ENCODE results near the gene ZRANB3. TPM values are rescaled to one million over a fixed set of nuclear protein-coding genes. Genes with fewer than 3 reads are reported as not detected.
"Not testable (repeated sequence)": the region's sequence is repeated elsewhere in the genome, so short reads cannot be mapped to it uniquely, and the experiment has no call there.

Gene ZRANB3
- polyA plus RNA-seq, 1 donor (not counting 4 experiments of a cell fraction or from before 2014, with no cell fraction given) = 10.6 TPM

GRCh38 chr2:135373702-135374101, 157.3 kb downstream of the ZRANB3 start:
- no peaks in the 10 kb centered on the region for H3K9me1 ChIP-seq (ENCODE audit: control insufficient read depth, extremely low read depth, insufficient read depth, low read length)
- dilution Hi-C loops (cut with MboI; ENCODE audit: extremely low pct_ligation_motif_present, low sequenced_read_pairs) = no loop called here
- H3K4me2 ChIP-seq (ENCODE audit: control insufficient read depth, extremely low read depth, insufficient read depth, low read depth, low read length) = no peak overlapping the region
- no peaks in the 10 kb centered on the region for H3K9me3 ChIP-seq (ENCODE audit: control insufficient read depth, low read depth, low read length)
- no peak overlapping the region for H3K4me3 ChIP-seq (ENCODE audit: control insufficient read depth in 2 of 3, extremely low read depth in 1 of 3, insufficient read depth in 2 of 3, low read depth in 1 of 3, low read length in 3 of 3)
- H2AFZ ChIP-seq (ENCODE audit: control insufficient read depth, low read length) = no peak overlapping the region
- FAIRE-seq (no peak), DNase-seq (ENCODE audit: low read depth, low spot score) (no peak)
- H4K20me1 ChIP-seq (ENCODE audit: control insufficient read depth, extremely low read depth, insufficient read depth, low read length) = no peaks in the 10 kb centered on the region
- H3K36me3 ChIP-seq (ENCODE audit: control insufficient read depth in 2 of 2, extremely low read depth in 1 of 2, insufficient read depth in 2 of 2, low read length in 2 of 2) = no peaks in the 10 kb centered on the region
- no peaks in the 10 kb centered on the region for H3K27me3 ChIP-seq (ENCODE audit: control insufficient read depth, extremely low read depth, insufficient read depth, low read length)
- TF ChIP-seq EZH2 (IDR thresholded peaks at IDR 0.05; ENCODE audit: low read length) (no peak), CTCF (optimal IDR thresholded peaks at IDR 0.05 in 1 of 3, IDR thresholded peaks at IDR 0.05 in 1 of 3, conservative IDR thresholded peaks at IDR 0.05 in 1 of 3; ENCODE audit: extremely low read depth in 1 of 3, insufficient read depth in 2 of 3, low read length in 3 of 3) (no peak)
- no peaks in the 10 kb centered on the region for H3K79me2 ChIP-seq (ENCODE audit: control insufficient read depth, insufficient read depth, low read length)
- no peak overlapping the region for H3K27ac ChIP-seq (ENCODE audit: control insufficient read depth, insufficient read depth, low read length)
- H3K4me1 ChIP-seq (ENCODE audit: control insufficient read depth, extremely low read depth, insufficient read depth, low read length) = no peaks in the 10 kb centered on the region
- no peak overlapping the region for H3K9ac ChIP-seq (ENCODE audit: control insufficient read depth, extremely low read depth, insufficient read depth, low read length)

GRCh38 chr2:135349941-135350340, 181.1 kb downstream of the ZRANB3 start:
- TF ChIP-seq EZH2 (IDR thresholded peaks at IDR 0.05; ENCODE audit: low read length) (no peak), CTCF (optimal IDR thresholded peaks at IDR 0.05 in 1 of 3, IDR thresholded peaks at IDR 0.05 in 1 of 3, conservative IDR thresholded peaks at IDR 0.05 in 1 of 3; ENCODE audit: extremely low read depth in 1 of 3, insufficient read depth in 2 of 3, low read length in 3 of 3) (no peak)
- H3K9me3 ChIP-seq (ENCODE audit: control insufficient read depth, low read depth, low read length) = peaks cover 3% of the 10 kb centered on the region

GRCh38 chr2:135348096-135348704, 182.8 kb downstream of the ZRANB3 start:
- H3K9me1 ChIP-seq (ENCODE audit: control insufficient read depth, extremely low read depth, insufficient read depth, low read length); dilution Hi-C loops (cut with MboI; ENCODE audit: extremely low pct_ligation_motif_present, low sequenced_read_pairs): not testable (repeated sequence)

More at GRCh38 chr2:135349941-135350340, 181.1 kb downstream of the ZRANB3 start:
- no peak overlapping the region for H2AFZ ChIP-seq (ENCODE audit: control insufficient read depth, low read length)
- FAIRE-seq (no peak), DNase-seq (ENCODE audit: low read depth, low spot score) (no peak)
- H3K36me3 ChIP-seq (ENCODE audit: control insufficient read depth in 2 of 2, extremely low read depth in 1 of 2, insufficient read depth in 2 of 2, low read length in 2 of 2) = no peaks in the 10 kb centered on the region
- H3K9ac ChIP-seq (ENCODE audit: control insufficient read depth, extremely low read depth, insufficient read depth, low read length) = no peak overlapping the region
- H3K4me2 ChIP-seq (ENCODE audit: control insufficient read depth, extremely low read depth, insufficient read depth, low read depth, low read length) = no peak overlapping the region
- H4K20me1 ChIP-seq (ENCODE audit: control insufficient read depth, extremely low read depth, insufficient read depth, low read length) = no peaks in the 10 kb centered on the region
- no peaks in the 10 kb centered on the region for H3K4me1 ChIP-seq (ENCODE audit: control insufficient read depth, extremely low read depth, insufficient read depth, low read length)
- no peaks in the 10 kb centered on the region for H3K9me1 ChIP-seq (ENCODE audit: control insufficient read depth, extremely low read depth, insufficient read depth, low read length)
- no peak overlapping the region for H3K4me3 ChIP-seq (ENCODE audit: control insufficient read depth in 2 of 3, extremely low read depth in 1 of 3, insufficient read depth in 2 of 3, low read depth in 1 of 3, low read length in 3 of 3)
- no peaks in the 10 kb centered on the region for H3K79me2 ChIP-seq (ENCODE audit: control insufficient read depth, insufficient read depth, low read length)
- no peaks in the 10 kb centered on the region for H3K27me3 ChIP-seq (ENCODE audit: control insufficient read depth, extremely low read depth, insufficient read depth, low read length)
- H3K27ac ChIP-seq (ENCODE audit: control insufficient read depth, insufficient read depth, low read length) = no peak overlapping the region
- dilution Hi-C loops (cut with MboI; ENCODE audit: extremely low pct_ligation_motif_present, low sequenced_read_pairs) = no loop called here

More at GRCh38 chr2:135348096-135348704, 182.8 kb downstream of the ZRANB3 start:
- H3K9me3 ChIP-seq (ENCODE audit: control insufficient read depth, low read depth, low read length); FAIRE-seq; H3K4me1 ChIP-seq (ENCODE audit: control insufficient read depth, extremely low read depth, insufficient read depth, low read length); H3K9ac ChIP-seq (ENCODE audit: control insufficient read depth, extremely low read depth, insufficient read depth, low read length); H3K27me3 ChIP-seq (ENCODE audit: control insufficient read depth, extremely low read depth, insufficient read depth, low read length); H2AFZ ChIP-seq (ENCODE audit: control insufficient read depth, low read length); H3K4me3 ChIP-seq (ENCODE audit: control insufficient read depth in 2 of 3, extremely low read depth in 1 of 3, insufficient read depth in 2 of 3, low read depth in 1 of 3, low read length in 3 of 3); H3K4me2 ChIP-seq (ENCODE audit: control insufficient read depth, extremely low read depth, insufficient read depth, low read depth, low read length); H3K79me2 ChIP-seq (ENCODE audit: control insufficient read depth, insufficient read depth, low read length); DNase-seq (ENCODE audit: low read depth, low spot score); H3K27ac ChIP-seq (ENCODE audit: control insufficient read depth, insufficient read depth, low read length); H4K20me1 ChIP-seq (ENCODE audit: control insufficient read depth, extremely low read depth, insufficient read depth, low read length); H3K36me3 ChIP-seq (ENCODE audit: control insufficient read depth in 2 of 2, extremely low read depth in 1 of 2, insufficient read depth in 2 of 2, low read length in 2 of 2): not testable (repeated sequence)
